Cardiac muscle cell (in vitro differentiated cells and primary cell): ENCODE data around the gene BAIAP2L2. TPM values are rescaled to one million over a fixed set of nuclear protein-coding genes. Genes with fewer than 3 reads are reported as not detected.

Experiments used
- DNase-seq, 2 donors: peaks; one replicate each; pipeline versions ENCODE4 v3.0.0 to v3.0.0-alpha.2; 2010 to 2017; ENCODE audit warnings: low read depth in 1 of 2, low spot score in 1 of 2
- H3K27ac ChIP-seq: fragments of 200-600 bp; sonication (generic); 2 replicates; pipeline ENCODE4 v1.5.1; 2016
- H3K27me3 ChIP-seq: fragments of 200-600 bp; sonication (generic); 2 replicates; pipeline ENCODE4 v1.6.0; 2016; ENCODE audit warnings: control low read depth
- H3K36me3 ChIP-seq: fragments of 200-600 bp; sonication (generic); 2 replicates; pipeline ENCODE4 v1.5.1; 2016; ENCODE audit warnings: control low read depth
- H3K4me1 ChIP-seq: fragments of 200-600 bp; sonication (generic); 2 replicates; pipeline ENCODE4 v1.8.1; 2017; ENCODE audit warnings: low read depth, mild to moderate bottlenecking, mixed run types
- H3K4me3 ChIP-seq: fragments of 200-600 bp; sonication (generic); 2 replicates; pipeline ENCODE4 v1.5.1; 2016; ENCODE audit warnings: mild to moderate bottlenecking
- H3K9me3 ChIP-seq: fragments of 200-600 bp; sonication (generic); 2 replicates; pipeline ENCODE4 v1.5.1; 2017; ENCODE audit warnings: low read depth, mild to moderate bottlenecking, control low read depth
- polyA plus RNA-seq: library from polyadenylated mRNA; unstranded; fragments of >200 nt; fragmentation: Nextera tagmentation; extraction: Ambion mirVana; gene quantifications from 2 replicates; pipeline ENCODE4 v1.2.1, GENCODE V29; 2016
- total RNA-seq: library from RNA; depleted of rRNA; stranded (reverse); fragments of >200 nt; gene quantifications from 2 replicates; pipeline ENCODE4 v1.2.3, GENCODE V29; 2016
- TF ChIP-seq, protein P1 (sequence below): IDR thresholded peaks from 2 replicates; pipeline ENCODE4 v1.5.1; 2012; ENCODE audit warnings: low read depth, mild to moderate bottlenecking, low read length

BAIAP2L2 gene
- total and polyA plus RNA-seq, 2 experiments from 2014 or later = 1.3 to 2.3 TPM

GRCh38 chr22:38132136-38132535 is 21.7 kb upstream of the BAIAP2L2 start:
- TF ChIP-seq, protein P1, sequence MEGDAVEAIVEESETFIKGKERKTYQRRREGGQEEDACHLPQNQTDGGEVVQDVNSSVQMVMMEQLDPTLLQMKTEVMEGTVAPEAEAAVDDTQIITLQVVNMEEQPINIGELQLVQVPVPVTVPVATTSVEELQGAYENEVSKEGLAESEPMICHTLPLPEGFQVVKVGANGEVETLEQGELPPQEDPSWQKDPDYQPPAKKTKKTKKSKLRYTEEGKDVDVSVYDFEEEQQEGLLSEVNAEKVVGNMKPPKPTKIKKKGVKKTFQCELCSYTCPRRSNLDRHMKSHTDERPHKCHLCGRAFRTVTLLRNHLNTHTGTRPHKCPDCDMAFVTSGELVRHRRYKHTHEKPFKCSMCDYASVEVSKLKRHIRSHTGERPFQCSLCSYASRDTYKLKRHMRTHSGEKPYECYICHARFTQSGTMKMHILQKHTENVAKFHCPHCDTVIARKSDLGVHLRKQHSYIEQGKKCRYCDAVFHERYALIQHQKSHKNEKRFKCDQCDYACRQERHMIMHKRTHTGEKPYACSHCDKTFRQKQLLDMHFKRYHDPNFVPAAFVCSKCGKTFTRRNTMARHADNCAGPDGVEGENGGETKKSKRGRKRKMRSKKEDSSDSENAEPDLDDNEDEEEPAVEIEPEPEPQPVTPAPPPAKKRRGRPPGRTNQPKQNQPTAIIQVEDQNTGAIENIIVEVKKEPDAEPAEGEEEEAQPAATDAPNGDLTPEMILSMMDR = no peak

DNA sequence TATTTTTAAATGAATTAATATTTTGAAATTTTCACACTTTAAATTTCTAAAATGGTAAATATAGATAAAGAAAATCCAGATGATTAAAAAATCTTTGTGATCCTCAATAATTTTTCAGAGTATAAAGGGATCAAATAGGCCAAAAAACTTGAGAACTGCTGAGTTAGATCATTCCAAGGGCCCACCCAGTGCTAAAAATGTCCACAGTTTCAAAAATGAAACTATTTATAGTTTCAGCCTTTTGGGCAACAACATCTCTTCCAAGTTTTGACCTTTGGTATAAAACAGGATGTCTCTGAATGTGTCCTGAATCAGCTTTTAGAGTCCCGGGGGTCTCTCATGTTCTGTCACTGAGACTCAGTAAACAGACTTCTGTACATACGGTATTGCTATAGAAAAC is 20.9 kb upstream of the BAIAP2L2 start:
- Histone ChIP-seq H3K4me3 (no peak overlapping the region), H3K27me3 (no peaks in the 10 kb centered on the region), H3K4me1 (no peaks in the 10 kb centered on the region), H3K9me3 (no peaks in the 10 kb centered on the region), H3K27ac (no peak overlapping the region), H3K36me3 (no peaks in the 10 kb centered on the region)
- TF ChIP-seq, protein P1 = no peak
- no peak for DNase-seq

More at GRCh38 chr22:38132136-38132535, 21.7 kb upstream of the BAIAP2L2 start:
- H3K9me3 ChIP-seq = no peaks in the 10 kb centered on the region
- H3K4me3 ChIP-seq = no peak overlapping the region
- no peak overlapping the region for H3K27ac ChIP-seq
- no peak for DNase-seq
- no peaks in the 10 kb centered on the region for H3K4me1 ChIP-seq
- H3K36me3 ChIP-seq = no peaks in the 10 kb centered on the region
- H3K27me3 ChIP-seq = no peaks in the 10 kb centered on the region

DNA sequence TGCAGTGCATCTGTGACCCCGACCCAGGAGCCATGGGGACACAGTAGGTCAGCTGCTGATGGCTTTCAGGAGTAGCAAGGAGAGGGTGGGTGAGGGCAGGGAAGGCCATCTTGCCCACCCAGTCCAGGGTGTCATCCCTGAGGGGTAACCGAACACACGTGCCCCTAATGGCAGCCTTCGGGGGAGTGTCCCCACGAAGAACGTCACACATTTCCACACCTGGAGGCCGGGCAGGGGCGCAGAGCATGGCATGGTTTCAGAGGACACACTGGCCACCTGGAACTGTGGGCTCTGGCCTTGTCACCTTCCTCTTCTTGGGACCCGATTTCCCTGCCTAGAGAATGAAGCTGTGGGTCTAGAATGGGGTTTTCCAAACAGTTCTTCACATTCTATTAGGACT is 19.4 kb upstream of the BAIAP2L2 start:
- no peaks in the 10 kb centered on the region for H3K36me3 ChIP-seq
- TF ChIP-seq, protein P1 = no peak
- no peaks in the 10 kb centered on the region for H3K4me1 ChIP-seq
- no peaks in the 10 kb centered on the region for H3K9me3 ChIP-seq
- no peak overlapping the region for H3K27ac ChIP-seq
- no peak overlapping the region for H3K4me3 ChIP-seq
- H3K27me3 ChIP-seq = no peaks in the 10 kb centered on the region
- no peak for DNase-seq

GRCh38 chr22:38129021-38129420 is 18.5 kb upstream of the BAIAP2L2 start:
- H3K27me3 ChIP-seq = no peaks in the 10 kb centered on the region
- H3K9me3 ChIP-seq = no peaks in the 10 kb centered on the region
- H3K27ac ChIP-seq = no peak overlapping the region
- H3K4me1 ChIP-seq = no peaks in the 10 kb centered on the region
- no peak for DNase-seq
- TF ChIP-seq, protein P1 = no peak
- H3K4me3 ChIP-seq = no peak overlapping the region
- no peaks in the 10 kb centered on the region for H3K36me3 ChIP-seq

GRCh38 chr22:38127869-38128268 is 17.4 kb upstream of the BAIAP2L2 start:
- no peaks in the 10 kb centered on the region for H3K36me3 ChIP-seq
- H3K4me3 ChIP-seq = no peak overlapping the region
- no peak overlapping the region for H3K27ac ChIP-seq
- no peaks in the 10 kb centered on the region for H3K27me3 ChIP-seq
- H3K4me1 ChIP-seq = no peaks in the 10 kb centered on the region
- no peak for DNase-seq
- no peaks in the 10 kb centered on the region for H3K9me3 ChIP-seq
- TF ChIP-seq, protein P1 = no peak
